ENCODE measurements around the gene TBC1D28.
"Not testable (repeated sequence)": the region's sequence is repeated elsewhere in the genome, so short reads cannot be mapped to it uniquely, and the experiment has no call there.

TBC1D28 gene

DNA sequence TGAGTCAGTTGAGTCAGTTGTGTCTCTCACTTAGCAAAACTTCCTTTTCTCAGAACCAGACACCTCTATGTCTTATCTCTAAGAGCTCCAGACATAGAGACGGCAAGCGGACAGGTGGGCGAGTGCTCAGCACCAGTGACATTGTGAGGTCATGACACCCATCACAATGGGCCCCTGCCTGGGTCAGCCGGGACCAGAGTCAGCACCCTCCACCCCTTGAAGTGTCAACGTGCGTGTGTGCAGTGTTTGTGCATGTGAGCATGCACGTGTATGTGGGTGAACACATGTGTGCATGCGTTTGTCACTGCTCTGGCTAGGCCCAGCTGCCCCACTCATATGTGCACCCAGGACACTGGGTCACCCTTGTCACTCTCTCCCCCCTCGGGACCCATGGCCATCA is at the start of gene TBC1D28:
TSS of gene TBC1D28 (minus strand) at position 101 of the 400 bp plus-strand sequence. CDS start 3,039 bp downstream, outside the sequence.
- not testable (repeated sequence) for H3K36me3 ChIP-seq (ENCODE audit: insufficient read depth, low read length); H3K4me1 ChIP-seq (ENCODE audit: insufficient read depth, low read length, poor library complexity, severe bottlenecking); H4K20me1 ChIP-seq (ENCODE audit: insufficient read depth, low read length, poor library complexity, severe bottlenecking); H3K9ac ChIP-seq (ENCODE audit: low read depth, low read length, poor library complexity, severe bottlenecking); H3K9me3 ChIP-seq (ENCODE audit: insufficient read depth, low read depth, low read length); H3K4me3 ChIP-seq (ENCODE audit: low read length, poor library complexity, severe bottlenecking); H3F3A ChIP-seq (ENCODE audit: low read depth); H2AFZ ChIP-seq (ENCODE audit: low read length); H3K27me3 ChIP-seq (ENCODE audit: insufficient read depth, low read length, poor library complexity, severe bottlenecking); H3K9me2 ChIP-seq (replicated peaks; ENCODE audit: low read depth, low read length); H3K79me2 ChIP-seq (ENCODE audit: insufficient read depth, low read length); H3K4me2 ChIP-seq (ENCODE audit: low read depth, low read length, poor library complexity, severe bottlenecking)

DNA sequence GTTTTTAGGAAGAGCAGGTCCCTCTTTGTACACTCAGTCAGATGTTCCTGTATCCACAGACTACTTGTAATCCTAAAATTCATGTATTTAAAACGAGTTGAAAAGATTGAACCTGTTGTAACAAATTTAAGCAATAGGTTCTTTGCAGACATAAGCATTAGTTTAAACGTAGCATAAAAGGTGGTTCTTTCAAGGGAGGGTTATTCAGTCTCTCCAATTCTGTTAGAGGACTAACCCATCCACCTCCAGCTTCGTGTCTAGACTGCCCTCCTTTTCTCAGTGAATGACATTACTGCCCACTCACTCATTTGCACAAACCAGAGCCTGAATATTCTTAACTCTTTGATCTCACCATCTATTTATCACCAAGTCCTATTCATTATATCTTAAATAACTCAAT is 38.5 kb upstream of the TBC1D28 start:
- Histone ChIP-seq H2AFZ (ENCODE audit: low read length) (peak overlapping the region; percentile 90), H3K4me3 (ENCODE audit: low read length, poor library complexity, severe bottlenecking) (peak overlapping the region; percentile 75), H3K4me2 (ENCODE audit: low read depth, low read length, poor library complexity, severe bottlenecking) (peak overlapping the region; percentile 78), H3K9ac (ENCODE audit: low read depth, low read length, poor library complexity, severe bottlenecking) (peak overlapping the region; percentile 56)
- not testable (repeated sequence) for H3K4me1 ChIP-seq (ENCODE audit: insufficient read depth, low read length, poor library complexity, severe bottlenecking); H3K79me2 ChIP-seq (ENCODE audit: insufficient read depth, low read length); H3K9me3 ChIP-seq (ENCODE audit: insufficient read depth, low read depth, low read length); H3K36me3 ChIP-seq (ENCODE audit: insufficient read depth, low read length); H3K27me3 ChIP-seq (ENCODE audit: insufficient read depth, low read length, poor library complexity, severe bottlenecking); H3K9me2 ChIP-seq (replicated peaks; ENCODE audit: low read depth, low read length); H4K20me1 ChIP-seq (ENCODE audit: insufficient read depth, low read length, poor library complexity, severe bottlenecking); H3F3A ChIP-seq (ENCODE audit: low read depth)

DNA sequence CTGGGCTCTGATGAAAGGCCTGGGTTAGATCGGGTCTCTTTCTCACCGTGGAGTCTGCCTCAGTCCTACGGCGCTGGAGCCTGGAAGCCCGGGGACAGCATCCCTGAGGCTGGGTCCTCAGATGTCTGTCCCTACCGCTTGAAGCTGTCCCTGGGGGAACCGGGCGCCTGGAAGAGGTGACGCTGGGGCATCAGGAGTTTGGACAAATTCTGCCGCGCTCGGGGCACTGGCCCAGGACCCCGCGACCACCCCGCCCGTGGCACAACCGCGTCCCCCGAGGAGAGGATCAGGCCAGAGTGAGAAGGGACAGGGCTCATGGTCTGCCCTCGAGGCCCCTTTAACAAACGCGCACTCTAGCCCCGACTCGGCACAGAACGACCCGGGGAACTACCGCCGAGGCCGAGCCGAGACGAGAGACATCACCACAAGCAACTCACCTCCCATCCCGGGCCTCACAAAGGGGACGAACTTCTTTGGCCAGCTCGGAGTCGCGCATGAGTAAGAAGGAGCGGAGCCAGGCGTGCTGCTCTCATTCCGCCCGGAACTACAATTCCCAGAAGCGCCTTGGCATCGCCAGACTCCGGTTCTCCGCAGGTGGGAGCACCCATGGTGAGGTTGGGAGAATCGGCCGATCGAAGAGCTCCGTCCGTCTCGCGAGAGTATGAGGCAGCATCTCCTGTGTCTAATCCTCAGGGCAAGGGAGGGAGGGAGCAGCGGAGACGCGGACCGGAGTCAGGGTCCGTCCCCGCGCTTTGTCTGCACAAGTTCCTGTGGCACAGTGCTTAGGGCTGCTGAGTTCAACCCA is 37.8 kb upstream of the TBC1D28 start, which contains the start of gene FOXO3B:
TSS of gene FOXO3B (minus strand) at position 548 of the 805 bp plus-strand sequence. CDS start 663 bp downstream, outside the sequence.
- peak within 1 kb of the TSS; percentile 90 for H2AFZ ChIP-seq (ENCODE audit: low read length)
- peak within 1 kb of the TSS; percentile 68 for H3K9ac ChIP-seq (ENCODE audit: low read depth, low read length, poor library complexity, severe bottlenecking)
- H3K9me3 ChIP-seq (ENCODE audit: insufficient read depth, low read depth, low read length); H4K20me1 ChIP-seq (ENCODE audit: insufficient read depth, low read length, poor library complexity, severe bottlenecking); H3K27me3 ChIP-seq (ENCODE audit: insufficient read depth, low read length, poor library complexity, severe bottlenecking); H3K4me1 ChIP-seq (ENCODE audit: insufficient read depth, low read length, poor library complexity, severe bottlenecking); H3K36me3 ChIP-seq (ENCODE audit: insufficient read depth, low read length); H3K9me2 ChIP-seq (replicated peaks; ENCODE audit: low read depth, low read length); H3F3A ChIP-seq (ENCODE audit: low read depth); H3K79me2 ChIP-seq (ENCODE audit: insufficient read depth, low read length): not testable (repeated sequence)
- peak within 1 kb of the TSS; percentile 78 for H3K4me2 ChIP-seq (ENCODE audit: low read depth, low read length, poor library complexity, severe bottlenecking)
- peak within 1 kb of the TSS; percentile 75 for H3K4me3 ChIP-seq (ENCODE audit: low read length, poor library complexity, severe bottlenecking)

DNA sequence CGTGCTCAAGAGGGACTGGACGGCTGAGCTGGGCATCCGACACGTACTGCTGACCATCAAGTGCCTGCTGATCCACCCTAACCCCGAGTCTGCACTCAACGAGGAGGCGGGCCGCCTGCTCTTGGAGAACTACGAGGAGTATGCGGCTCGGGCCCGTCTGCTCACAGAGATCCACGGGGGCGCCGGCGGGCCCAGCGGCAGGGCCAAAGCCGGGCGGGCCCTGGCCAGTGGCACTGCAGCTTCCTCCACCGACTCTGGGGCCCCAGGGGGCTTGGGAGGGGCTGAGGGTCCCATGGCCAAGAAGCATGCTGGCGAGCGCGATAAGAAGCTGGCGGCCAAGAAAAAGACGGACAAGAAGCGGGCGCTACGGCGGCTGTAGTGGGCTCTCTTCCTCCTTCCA is 33.2 kb upstream of the TBC1D28 start:
- H4K20me1 ChIP-seq (ENCODE audit: insufficient read depth, low read length, poor library complexity, severe bottlenecking); H3K9me2 ChIP-seq (replicated peaks; ENCODE audit: low read depth, low read length); H3K79me2 ChIP-seq (ENCODE audit: insufficient read depth, low read length); H3K4me3 ChIP-seq (ENCODE audit: low read length, poor library complexity, severe bottlenecking); H3K36me3 ChIP-seq (ENCODE audit: insufficient read depth, low read length); H3K9ac ChIP-seq (ENCODE audit: low read depth, low read length, poor library complexity, severe bottlenecking); H3K4me1 ChIP-seq (ENCODE audit: insufficient read depth, low read length, poor library complexity, severe bottlenecking); H3K9me3 ChIP-seq (ENCODE audit: insufficient read depth, low read depth, low read length); H3F3A ChIP-seq (ENCODE audit: low read depth); H3K27me3 ChIP-seq (ENCODE audit: insufficient read depth, low read length, poor library complexity, severe bottlenecking); H2AFZ ChIP-seq (ENCODE audit: low read length); H3K4me2 ChIP-seq (ENCODE audit: low read depth, low read length, poor library complexity, severe bottlenecking): not testable (repeated sequence)

DNA sequence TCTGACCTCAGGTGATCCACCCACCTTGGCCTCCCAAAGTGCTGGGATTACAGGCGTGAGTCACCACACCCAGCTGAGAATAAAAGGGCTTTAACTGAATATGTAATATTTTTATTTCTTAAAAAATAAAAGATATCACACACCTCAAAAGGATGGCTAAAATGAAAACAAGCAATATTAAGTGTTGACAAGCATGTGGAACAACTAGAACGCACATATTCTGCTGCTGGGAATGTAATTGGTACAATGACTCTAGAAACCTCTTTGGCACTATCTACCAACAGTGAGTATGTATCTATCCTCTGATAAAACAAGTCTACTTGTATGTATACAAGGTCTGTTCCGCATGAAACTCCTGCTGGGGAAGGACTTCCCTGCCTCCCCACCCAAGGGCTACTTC is 32.7 kb upstream of the TBC1D28 start:
- not testable (repeated sequence) for H3K79me2 ChIP-seq (ENCODE audit: insufficient read depth, low read length); H3K4me3 ChIP-seq (ENCODE audit: low read length, poor library complexity, severe bottlenecking); H2AFZ ChIP-seq (ENCODE audit: low read length); H4K20me1 ChIP-seq (ENCODE audit: insufficient read depth, low read length, poor library complexity, severe bottlenecking); H3K9me2 ChIP-seq (replicated peaks; ENCODE audit: low read depth, low read length); H3K4me1 ChIP-seq (ENCODE audit: insufficient read depth, low read length, poor library complexity, severe bottlenecking); H3K9ac ChIP-seq (ENCODE audit: low read depth, low read length, poor library complexity, severe bottlenecking); H3F3A ChIP-seq (ENCODE audit: low read depth); H3K4me2 ChIP-seq (ENCODE audit: low read depth, low read length, poor library complexity, severe bottlenecking); H3K9me3 ChIP-seq (ENCODE audit: insufficient read depth, low read depth, low read length); H3K36me3 ChIP-seq (ENCODE audit: insufficient read depth, low read length); H3K27me3 ChIP-seq (ENCODE audit: insufficient read depth, low read length, poor library complexity, severe bottlenecking)

DNA sequence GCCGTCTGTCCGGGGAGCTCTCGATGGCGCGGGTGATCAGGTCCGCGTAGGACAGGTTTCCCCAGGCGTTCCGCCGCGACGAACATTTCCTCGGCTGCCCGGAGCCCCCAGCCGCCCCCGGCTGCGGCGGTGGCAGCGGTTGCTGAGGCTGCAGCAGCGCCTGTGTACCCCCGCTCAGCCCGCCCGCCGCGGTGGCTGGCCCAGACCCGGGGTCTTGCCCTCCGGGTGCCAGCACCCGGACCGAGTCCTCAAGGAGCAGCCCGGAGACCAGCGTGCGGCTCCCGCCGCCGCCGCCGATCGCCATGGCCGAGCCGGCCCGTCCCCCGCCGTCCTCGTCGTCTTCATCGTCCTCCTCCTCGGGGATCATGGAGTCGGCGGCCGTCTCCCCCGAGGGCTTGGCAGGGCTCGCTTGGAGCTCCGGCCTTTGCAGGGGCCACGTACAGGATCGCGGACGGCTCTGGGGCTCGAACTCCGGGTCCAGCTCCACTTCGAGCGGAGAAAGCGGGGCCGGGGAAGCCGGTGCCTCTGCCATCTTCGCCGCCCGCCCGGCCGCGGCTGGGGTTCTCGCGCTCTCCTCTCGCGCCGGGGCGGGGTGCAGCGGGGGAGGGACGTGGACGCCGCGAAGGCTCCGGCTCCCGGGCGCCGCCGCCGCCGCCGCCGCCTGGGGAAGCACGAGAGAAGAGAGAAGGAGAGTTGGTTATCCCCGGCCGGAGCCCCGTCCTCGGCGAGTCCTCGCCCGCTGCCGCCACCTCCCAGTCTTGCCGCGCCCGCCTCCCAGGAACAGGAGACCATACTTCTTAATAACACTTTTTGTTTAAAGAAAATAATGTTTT is 28.4 kb upstream of the TBC1D28 start:
- not testable (repeated sequence) for H3K4me3 ChIP-seq (ENCODE audit: low read length, poor library complexity, severe bottlenecking); H3K79me2 ChIP-seq (ENCODE audit: insufficient read depth, low read length); H3F3A ChIP-seq (ENCODE audit: low read depth); H3K4me2 ChIP-seq (ENCODE audit: low read depth, low read length, poor library complexity, severe bottlenecking); H3K9me3 ChIP-seq (ENCODE audit: insufficient read depth, low read depth, low read length); H4K20me1 ChIP-seq (ENCODE audit: insufficient read depth, low read length, poor library complexity, severe bottlenecking); H3K36me3 ChIP-seq (ENCODE audit: insufficient read depth, low read length); H2AFZ ChIP-seq (ENCODE audit: low read length); H3K9ac ChIP-seq (ENCODE audit: low read depth, low read length, poor library complexity, severe bottlenecking); H3K9me2 ChIP-seq (replicated peaks; ENCODE audit: low read depth, low read length); H3K27me3 ChIP-seq (ENCODE audit: insufficient read depth, low read length, poor library complexity, severe bottlenecking); H3K4me1 ChIP-seq (ENCODE audit: insufficient read depth, low read length, poor library complexity, severe bottlenecking)

DNA sequence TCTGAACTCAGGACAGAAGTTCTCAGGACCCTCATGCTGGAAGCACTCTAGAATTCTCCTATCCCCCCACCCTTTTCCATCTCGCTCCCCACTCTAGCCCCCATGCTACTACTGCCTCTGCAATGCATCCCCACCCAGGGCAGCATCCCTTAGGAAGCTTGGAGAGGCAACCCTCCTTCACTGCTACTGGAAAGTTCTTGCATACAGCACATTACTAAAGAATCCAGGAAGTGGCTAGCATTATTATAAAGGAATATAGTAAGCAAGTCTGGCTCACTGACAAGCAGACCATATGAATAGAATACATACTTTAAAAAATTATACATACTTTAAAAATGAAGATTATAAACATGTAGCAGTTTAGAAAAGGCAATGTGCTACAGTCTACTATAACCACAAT is 24.4 kb upstream of the TBC1D28 start:
- H2AFZ ChIP-seq (ENCODE audit: low read length); H3K79me2 ChIP-seq (ENCODE audit: insufficient read depth, low read length); H3K4me3 ChIP-seq (ENCODE audit: low read length, poor library complexity, severe bottlenecking); H3K4me2 ChIP-seq (ENCODE audit: low read depth, low read length, poor library complexity, severe bottlenecking); H3K36me3 ChIP-seq (ENCODE audit: insufficient read depth, low read length); H3K27me3 ChIP-seq (ENCODE audit: insufficient read depth, low read length, poor library complexity, severe bottlenecking); H4K20me1 ChIP-seq (ENCODE audit: insufficient read depth, low read length, poor library complexity, severe bottlenecking); H3K9me3 ChIP-seq (ENCODE audit: insufficient read depth, low read depth, low read length); H3F3A ChIP-seq (ENCODE audit: low read depth); H3K9me2 ChIP-seq (replicated peaks; ENCODE audit: low read depth, low read length); H3K9ac ChIP-seq (ENCODE audit: low read depth, low read length, poor library complexity, severe bottlenecking); H3K4me1 ChIP-seq (ENCODE audit: insufficient read depth, low read length, poor library complexity, severe bottlenecking): not testable (repeated sequence)
